ENCODE data around the gene RNF123. TPM values are rescaled to one million over a fixed set of nuclear protein-coding genes. Genes with fewer than 3 reads are reported as not detected.

Gene RNF123
- total RNA-seq, 1 experiment from 2014 or later: 47.1 TPM

GRCh38 chr3:49756036-49756435 lies 66.7 kb downstream of the RNF123 start:
- peak overlapping the region; percentile 28; the same call in 1 of the 2 replicates for H3K27ac Mint-ChIP-seq
- peaks cover 5% of the 10 kb centered on the region for H3K4me1 Mint-ChIP-seq

GRCh38 chr3:49757197-49757596 lies 67.8 kb downstream of the RNF123 start:
- POLR2A ChIA-PET: no interaction called here
- CTCF ChIA-PET: interaction anchor here (1.2 to 1.6 kb wide), 3 partner anchors 56 to 172 kb away, joined by 3 to 5 read pairs (median 5); partner anchors contain the start of gene MON1A
- H3K27me3 Mint-ChIP-seq (ENCODE audit: low read depth): no peaks in the 10 kb centered on the region
- ATAC-seq (no peak), DNase-seq (ENCODE audit: low spot score) (no peak)
- H3K27ac Mint-ChIP-seq: no peak overlapping the region
- no peaks in the 10 kb centered on the region; the same call in 1 of the 2 replicates for H3K36me3 Mint-ChIP-seq
- no peak overlapping the region for H3K4me3 Mint-ChIP-seq
- H3K4me1 Mint-ChIP-seq: peaks cover 5% of the 10 kb centered on the region
- TF ChIP-seq SMAD4 (CRISPR knock-in tag; IDR thresholded peaks at IDR 0.05) (no peak), RORB (CRISPR knock-in tag; IDR thresholded peaks at IDR 0.05) (no peak), USF2 (CRISPR knock-in tag; IDR thresholded peaks at IDR 0.05) (no peak), ZBTB43 (CRISPR knock-in tag; IDR thresholded peaks at IDR 0.05) (no peak), CTCF (IDR thresholded peaks at IDR 0.05) (no peak), CREM (CRISPR knock-in tag; IDR thresholded peaks at IDR 0.05) (no peak), SP1 (CRISPR knock-in tag; conservative IDR thresholded peaks at IDR 0.05) (no peak)
- H3K9me3 Mint-ChIP-seq: no peaks in the 10 kb centered on the region

More at GRCh38 chr3:49756036-49756435, 66.7 kb downstream of the RNF123 start:
- ATAC-seq: no peak
- POLR2A ChIA-PET: interaction anchor here (0.7 kb wide), 1 partner anchor 227 kb away, joined by 4 read pairs; no protein-coding TSS in a partner anchor
- no peaks in the 10 kb centered on the region for H3K27me3 Mint-ChIP-seq (ENCODE audit: low read depth)
- no peak for DNase-seq (ENCODE audit: low spot score)
- CTCF ChIA-PET: interaction anchor here (0.9 to 1.0 kb wide), 2 partner anchors 36 to 55 kb away, joined by 3 to 5 read pairs; partner anchors contain the start of gene AMIGO3
- no peak overlapping the region for H3K4me3 Mint-ChIP-seq
- H3K36me3 Mint-ChIP-seq: no peaks in the 10 kb centered on the region; the same call in 1 of the 2 replicates
- TF ChIP-seq FOXK1 (CRISPR knock-in tag; IDR thresholded peaks at IDR 0.05) (no peak), USF2 (CRISPR knock-in tag; IDR thresholded peaks at IDR 0.05) (no peak), ATF1 (CRISPR knock-in tag; IDR thresholded peaks at IDR 0.05) (no peak), AR (CRISPR knock-in tag; IDR thresholded peaks at IDR 0.05) (no peak), ELF4 (CRISPR knock-in tag; IDR thresholded peaks at IDR 0.05; ENCODE audit: low read depth) (no peak), JUN (CRISPR knock-in tag; IDR thresholded peaks at IDR 0.05) (no peak), ZNF263 (CRISPR knock-in tag; IDR thresholded peaks at IDR 0.05; ENCODE audit: low read depth) (no peak), FOXJ3 (CRISPR knock-in tag; IDR thresholded peaks at IDR 0.05; ENCODE audit: borderline replicate concordance) (no peak), SMAD3 (CRISPR knock-in tag; IDR thresholded peaks at IDR 0.05; ENCODE audit: borderline replicate concordance) (no peak)
- no peaks in the 10 kb centered on the region for H3K9me3 Mint-ChIP-seq
